Upper lobe of right lung (tissue), 1 donor: Measurements from ENCODE around the gene TASP1. TPM values are rescaled to one million over a fixed set of nuclear protein-coding genes. Genes with fewer than 3 reads are reported as not detected.

Experiments used
- ATAC-seq: fragments of 200-7000 bp; cut with Tn5 transposase; one replicate; pipeline ENCODE4 v1.9.1; 2020; ENCODE audit warnings: mild to moderate bottlenecking, moderate library complexity
- DNase-seq: peaks from one replicate; pipeline ENCODE4 v3.0.0-alpha.2; 2020
- H3K27ac ChIP-seq: fragments of 200-600 bp; one replicate; pipeline ENCODE4 v1.8.0; 2022
- H3K27me3 ChIP-seq: fragments of 200-600 bp; one replicate; pipeline ENCODE4 v1.8.0; 2022; ENCODE audit warnings: mild to moderate bottlenecking
- H3K36me3 ChIP-seq: fragments of 200-600 bp; one replicate; pipeline ENCODE4 v1.8.0; 2022
- H3K4me1 ChIP-seq: fragments of 200-600 bp; one replicate; pipeline ENCODE4 v1.8.0; 2022
- H3K4me3 ChIP-seq: fragments of 200-600 bp; one replicate; pipeline ENCODE4 v1.8.0; 2022; ENCODE audit warnings: mild to moderate bottlenecking
- H3K9me3 ChIP-seq: fragments of 200-600 bp; one replicate; pipeline ENCODE4 v1.8.0; 2022
- intact Hi-C: fragments of 100-400 bp; cut with DNase I; formaldehyde crosslinking; loops from one replicate; pipeline ENCODE4 v1.11.0; 2022
- total RNA-seq: library from RNA; stranded (reverse); fragmentation: NEBNext Ultra II Directional; extraction: Animal tissue kit (Norgen Biotek cat#: 25700); gene quantifications from one replicate; pipeline ENCODE4 v1.2.1, GENCODE V29; 2021
- TF ChIP-seq, protein P1 (sequence below): fragments of 200-600 bp; IDR thresholded peaks from one replicate; pipeline ENCODE4 v1.8.0; 2022; ENCODE audit warnings: antibody characterized with exemption
- donor health status: DM: no; HTN: yes; CAD: no; lungs with severe emphysema.

Gene TASP1
- total RNA-seq, 1 donor from 2014 or later, result 17.1 TPM

DNA sequence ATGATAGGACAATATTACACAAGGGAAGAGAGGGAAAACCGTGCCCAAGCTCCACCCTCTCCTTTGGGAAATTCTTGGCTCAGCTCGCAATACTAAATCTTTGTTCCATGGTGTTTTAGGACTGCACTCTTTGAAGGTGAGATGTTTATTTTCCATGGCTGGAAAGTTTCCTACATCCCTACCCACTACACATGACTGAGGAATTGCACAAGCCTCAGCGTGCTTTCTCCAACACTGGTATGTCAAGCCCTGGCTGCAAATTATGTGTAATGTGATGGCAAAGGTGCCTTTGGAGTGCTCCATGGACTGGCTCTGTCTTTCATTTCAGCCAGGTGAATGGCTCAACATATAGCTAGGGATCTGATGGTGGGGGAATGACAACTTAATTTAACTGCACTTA is 283.3 kb downstream of the TASP1 start:
- H3K27me3 ChIP-seq, result no peaks in the 10 kb centered on the region

DNA sequence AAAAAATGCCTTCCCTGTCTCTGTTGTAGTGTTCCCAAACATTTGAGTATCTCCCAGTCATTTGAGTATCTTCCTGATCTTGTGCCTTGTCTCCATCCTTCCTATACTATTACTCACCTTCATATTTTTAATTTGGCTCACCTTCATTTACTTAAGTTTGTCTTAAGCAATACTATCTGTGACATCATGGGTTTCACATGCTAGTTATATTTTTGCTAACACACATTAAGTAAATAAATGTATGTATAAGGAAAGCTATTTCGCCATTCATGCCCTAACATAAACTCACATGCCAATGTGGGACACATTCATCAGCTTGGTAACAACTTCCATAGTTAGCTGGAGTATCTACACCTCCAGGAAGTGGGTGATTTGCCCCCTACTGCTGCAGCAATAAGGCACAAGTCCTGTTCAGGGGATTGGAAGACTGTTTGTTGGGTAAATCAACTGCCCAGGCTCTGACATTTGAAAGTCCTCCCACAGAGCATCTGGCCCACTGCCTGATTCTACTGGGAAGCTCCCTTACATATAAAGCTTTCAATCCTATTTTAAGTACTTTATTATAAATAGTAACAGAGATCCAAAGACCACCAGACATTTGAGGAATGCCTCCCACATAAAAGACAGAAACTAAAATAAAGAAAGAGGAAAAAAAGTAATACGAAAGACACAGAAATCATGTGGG is 285.3 kb downstream of the TASP1 start:
- no peaks in the 10 kb centered on the region for H3K36me3 ChIP-seq
- no peak overlapping the region for H3K4me3 ChIP-seq
- intact Hi-C loops, result no loop called here
- no peak overlapping the region for H3K27ac ChIP-seq
- H3K4me1 ChIP-seq, result peaks cover 8% of the 10 kb centered on the region
- no peaks in the 10 kb centered on the region for H3K27me3 ChIP-seq
- TF ChIP-seq, protein P1, sequence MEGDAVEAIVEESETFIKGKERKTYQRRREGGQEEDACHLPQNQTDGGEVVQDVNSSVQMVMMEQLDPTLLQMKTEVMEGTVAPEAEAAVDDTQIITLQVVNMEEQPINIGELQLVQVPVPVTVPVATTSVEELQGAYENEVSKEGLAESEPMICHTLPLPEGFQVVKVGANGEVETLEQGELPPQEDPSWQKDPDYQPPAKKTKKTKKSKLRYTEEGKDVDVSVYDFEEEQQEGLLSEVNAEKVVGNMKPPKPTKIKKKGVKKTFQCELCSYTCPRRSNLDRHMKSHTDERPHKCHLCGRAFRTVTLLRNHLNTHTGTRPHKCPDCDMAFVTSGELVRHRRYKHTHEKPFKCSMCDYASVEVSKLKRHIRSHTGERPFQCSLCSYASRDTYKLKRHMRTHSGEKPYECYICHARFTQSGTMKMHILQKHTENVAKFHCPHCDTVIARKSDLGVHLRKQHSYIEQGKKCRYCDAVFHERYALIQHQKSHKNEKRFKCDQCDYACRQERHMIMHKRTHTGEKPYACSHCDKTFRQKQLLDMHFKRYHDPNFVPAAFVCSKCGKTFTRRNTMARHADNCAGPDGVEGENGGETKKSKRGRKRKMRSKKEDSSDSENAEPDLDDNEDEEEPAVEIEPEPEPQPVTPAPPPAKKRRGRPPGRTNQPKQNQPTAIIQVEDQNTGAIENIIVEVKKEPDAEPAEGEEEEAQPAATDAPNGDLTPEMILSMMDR, result no peak
- H3K9me3 ChIP-seq, result no peaks in the 10 kb centered on the region
- ATAC-seq (no peak), DNase-seq (no peak)

More for the DNA sequence above, 283.3 kb downstream of the TASP1 start:
- no peak overlapping the region for H3K4me3 ChIP-seq
- ATAC-seq (peak; percentile 87), DNase-seq (no peak)
- H3K9me3 ChIP-seq, result no peaks in the 10 kb centered on the region
- H3K4me1 ChIP-seq, result peaks cover 8% of the 10 kb centered on the region
- TF ChIP-seq, protein P1, result no peak
- intact Hi-C loops, result no loop called here
- no peak overlapping the region for H3K27ac ChIP-seq
- no peaks in the 10 kb centered on the region for H3K36me3 ChIP-seq

DNA sequence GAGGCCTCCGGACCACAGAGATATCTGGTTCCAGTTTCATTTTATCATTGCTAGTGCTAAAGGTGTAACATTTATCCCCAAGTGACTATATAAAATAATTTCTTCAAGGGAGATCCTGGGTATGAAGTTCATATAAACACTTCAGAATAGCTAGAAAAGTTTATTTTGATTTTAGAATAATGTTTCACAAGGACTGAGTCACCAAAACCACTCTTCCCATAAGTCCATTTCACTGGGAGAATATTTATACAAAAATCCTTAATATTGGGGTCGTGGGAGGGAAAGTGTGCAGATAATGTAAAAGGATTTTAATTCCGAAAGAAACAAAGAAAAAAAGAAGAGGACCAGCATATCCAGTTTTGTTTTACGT is 289.5 kb downstream of the TASP1 start:
- H3K36me3 ChIP-seq, result no peaks in the 10 kb centered on the region
- TF ChIP-seq, protein P1, result no peak
- no peak overlapping the region for H3K4me3 ChIP-seq
- DNase-seq, result no peak
- no peaks in the 10 kb centered on the region for H3K27me3 ChIP-seq
- no peaks in the 10 kb centered on the region for H3K4me1 ChIP-seq
- ATAC-seq, result no peak
- intact Hi-C loops, result no loop called here
- no peaks in the 10 kb centered on the region for H3K9me3 ChIP-seq
- H3K27ac ChIP-seq, result no peak overlapping the region

DNA sequence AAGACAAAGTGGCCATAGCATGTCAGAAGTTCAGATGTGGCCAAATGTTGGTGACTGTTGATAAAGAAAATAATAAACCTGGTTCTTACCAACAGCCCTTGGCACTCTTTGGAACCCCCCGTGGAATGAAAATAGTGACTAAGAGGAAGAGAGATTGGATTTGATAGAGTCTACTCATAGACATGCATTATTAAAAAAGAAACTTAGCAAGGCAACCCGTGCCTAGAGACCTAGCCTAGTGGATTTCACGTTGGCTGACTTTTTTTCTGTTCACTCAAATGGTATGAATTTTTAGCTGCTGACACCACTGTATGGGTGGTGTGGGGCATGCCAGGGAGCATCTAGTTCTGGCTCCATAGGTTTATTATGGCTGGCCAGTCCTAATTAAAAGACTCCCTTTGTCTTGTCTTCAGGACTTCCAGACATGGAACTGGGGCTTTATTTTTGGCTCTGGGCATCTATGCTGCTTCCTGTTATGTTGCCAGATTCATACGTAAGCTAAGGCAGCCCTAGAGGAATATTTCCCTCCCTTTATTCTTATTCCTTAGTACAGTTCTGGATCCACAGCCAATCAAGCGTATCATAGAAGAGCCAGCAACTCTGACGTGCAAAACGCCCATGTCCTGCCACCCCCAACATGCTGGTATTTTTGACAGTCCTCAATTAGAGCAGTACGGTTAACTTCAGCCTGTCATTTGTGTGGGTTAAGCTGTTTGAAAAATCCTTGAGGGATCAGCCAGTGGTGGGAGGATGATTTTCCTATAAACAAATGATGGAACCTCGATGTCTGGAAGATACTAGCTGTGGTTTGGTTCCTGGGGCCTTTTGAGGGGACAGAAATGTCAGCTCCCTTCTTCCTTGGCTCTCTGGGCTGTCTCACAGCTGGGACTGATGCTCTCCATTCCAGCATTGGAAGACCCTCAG is 290.2 kb downstream of the TASP1 start:
- ATAC-seq (no peak), DNase-seq (no peak)
- H3K4me3 ChIP-seq, result no peak overlapping the region
- TF ChIP-seq, protein P1, result no peak
- no peak overlapping the region for H3K27ac ChIP-seq
- H3K36me3 ChIP-seq, result no peaks in the 10 kb centered on the region
- no peaks in the 10 kb centered on the region for H3K9me3 ChIP-seq
- no peaks in the 10 kb centered on the region for H3K27me3 ChIP-seq
- intact Hi-C loops, result no loop called here
- H3K4me1 ChIP-seq, result no peaks in the 10 kb centered on the region

DNA sequence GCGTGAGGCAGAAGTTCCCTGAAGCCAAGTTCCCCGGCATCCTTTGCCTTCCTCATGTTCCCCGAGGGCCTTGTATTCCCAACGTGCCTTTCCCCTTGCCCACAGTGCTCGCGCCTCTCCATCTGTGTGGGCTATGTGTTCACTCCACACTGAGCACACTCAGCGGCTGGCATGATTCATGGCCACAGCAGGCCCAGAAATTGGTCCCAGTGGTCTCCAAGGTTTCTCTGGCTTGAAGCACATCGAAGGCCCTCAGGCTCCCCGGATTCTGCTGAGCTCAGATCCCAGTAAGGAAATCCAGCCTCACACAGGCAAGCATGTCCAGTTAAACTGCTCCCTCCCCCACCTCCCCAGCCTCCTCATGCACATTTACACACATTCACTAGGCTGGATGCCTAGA is 294.1 kb downstream of the TASP1 start:
- Histone ChIP-seq H3K4me3 (no peak overlapping the region), H3K27me3 (no peaks in the 10 kb centered on the region), H3K36me3 (no peaks in the 10 kb centered on the region), H3K4me1 (peaks cover 4% of the 10 kb centered on the region), H3K9me3 (no peaks in the 10 kb centered on the region), H3K27ac (no peak overlapping the region)
- ATAC-seq, result no peak
- intact Hi-C loops, result no loop called here
- TF ChIP-seq, protein P1, result no peak
- no peak for DNase-seq
